NK-92 (cell line): Measurements from ENCODE around the gene NTM.

Source experiments
- DNase-seq: peaks from one replicate; lab custom pipeline; 2025; ENCODE audit not compliant: unreplicated experiment; lab: John Stamatoyannopoulos, UW

The NTM gene

DNA sequence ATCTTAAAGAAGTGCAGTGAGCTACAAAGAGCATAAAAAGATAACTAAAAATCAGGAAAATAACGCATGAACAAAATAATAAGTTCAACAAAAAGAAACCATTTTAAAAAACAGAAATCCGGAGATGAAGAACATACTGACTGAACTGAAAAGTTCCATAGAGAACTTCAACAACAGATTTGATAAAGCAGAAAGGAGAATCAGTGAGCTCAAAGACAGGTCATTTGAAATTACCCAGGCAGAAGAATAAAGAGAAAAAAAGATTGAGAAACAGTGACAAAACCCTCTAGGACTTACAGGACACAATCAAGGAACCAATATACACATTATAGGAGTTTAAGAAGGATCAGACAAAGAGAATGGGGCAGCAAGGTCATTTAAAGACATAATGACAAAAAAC is 334.3 kb downstream of the NTM start:
- no peak for DNase-seq

DNA sequence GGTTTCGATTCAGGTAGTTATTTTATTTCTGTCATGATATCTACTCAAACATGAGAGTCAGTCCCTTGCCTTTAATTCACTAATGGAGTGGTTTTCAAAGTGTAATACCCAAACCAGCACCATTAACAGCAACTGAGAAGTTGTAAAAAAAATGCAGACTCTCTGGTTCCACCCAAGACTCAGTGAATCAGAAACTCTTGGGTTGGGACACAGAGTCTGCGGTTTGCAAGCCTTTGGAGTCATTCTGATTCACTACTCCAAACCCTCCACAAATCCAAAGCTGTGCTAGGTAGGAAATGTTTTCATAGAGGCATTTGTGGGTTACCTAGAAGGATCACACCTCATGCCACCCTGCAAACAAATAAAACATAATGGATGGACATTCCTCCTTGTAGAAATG is 340.1 kb downstream of the NTM start:
- DNase-seq: no peak

DNA sequence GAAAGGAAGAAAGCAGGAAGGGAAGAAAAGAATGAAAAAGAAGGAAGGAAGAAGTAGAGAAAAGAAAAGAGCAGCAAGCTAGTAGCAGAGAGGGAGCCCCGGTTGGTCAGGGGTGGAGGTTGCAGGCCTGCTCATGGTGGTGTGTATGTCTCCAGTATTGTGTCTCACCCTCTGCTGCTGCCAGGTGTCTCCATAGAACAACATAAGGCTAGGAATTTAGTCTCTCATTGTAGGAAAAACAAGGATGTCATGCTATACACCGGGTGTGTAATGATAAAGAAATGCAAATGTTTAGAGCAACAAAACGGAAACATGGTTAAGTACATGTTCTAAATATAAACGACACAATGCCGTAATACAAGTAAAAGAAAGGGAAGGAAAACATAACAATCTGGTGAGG is 342.5 kb downstream of the NTM start:
- DNase-seq: no peak

DNA sequence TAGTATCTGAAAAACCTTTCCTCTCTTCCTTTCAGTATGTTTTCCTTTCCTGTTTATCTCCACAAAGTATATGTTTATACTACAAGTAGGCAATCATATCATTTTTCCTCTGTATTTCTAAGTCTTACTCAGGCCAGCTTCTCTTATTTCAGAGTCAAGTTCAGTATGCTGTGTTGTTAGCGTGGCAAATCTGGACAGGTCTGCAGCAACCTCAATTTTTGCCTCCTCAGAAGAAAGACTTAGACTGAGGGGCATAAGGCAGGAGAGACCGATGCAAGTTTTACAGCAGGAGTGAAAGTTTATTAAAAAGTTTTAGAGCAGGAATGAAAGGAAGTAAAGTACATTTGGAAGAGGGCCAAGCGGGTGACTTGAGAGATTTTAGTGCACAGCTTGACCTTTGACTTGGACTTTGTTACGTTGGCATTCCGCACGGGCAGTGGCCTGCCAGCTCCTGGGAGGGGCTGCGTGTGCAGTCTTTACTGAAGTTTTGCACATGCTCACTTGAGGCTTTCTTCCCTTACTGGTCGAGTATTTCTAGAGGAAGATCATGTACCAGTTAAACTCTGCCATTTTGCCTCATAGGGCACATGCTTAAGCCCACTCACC is 343.2 kb downstream of the NTM start:
- no peak for DNase-seq

DNA sequence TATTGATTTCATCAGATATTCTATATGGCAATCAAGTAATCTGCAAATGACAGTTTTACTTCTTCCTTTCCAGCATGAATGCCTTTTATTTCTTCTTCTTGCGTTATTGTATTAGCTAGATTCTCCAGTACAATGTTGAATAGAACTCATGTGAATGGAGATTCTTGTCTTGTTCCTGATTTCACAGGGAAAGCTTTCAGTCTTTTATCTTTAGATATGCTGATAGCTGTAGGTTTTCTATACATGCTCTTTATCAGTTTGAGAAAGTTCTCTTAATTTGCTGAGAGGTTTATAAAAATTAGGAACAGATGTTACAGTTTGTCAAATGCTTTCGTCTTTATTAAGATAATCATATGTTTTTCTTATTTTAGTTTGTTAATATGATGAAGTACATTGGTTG is 347.2 kb downstream of the NTM start:
- no peak for DNase-seq

DNA sequence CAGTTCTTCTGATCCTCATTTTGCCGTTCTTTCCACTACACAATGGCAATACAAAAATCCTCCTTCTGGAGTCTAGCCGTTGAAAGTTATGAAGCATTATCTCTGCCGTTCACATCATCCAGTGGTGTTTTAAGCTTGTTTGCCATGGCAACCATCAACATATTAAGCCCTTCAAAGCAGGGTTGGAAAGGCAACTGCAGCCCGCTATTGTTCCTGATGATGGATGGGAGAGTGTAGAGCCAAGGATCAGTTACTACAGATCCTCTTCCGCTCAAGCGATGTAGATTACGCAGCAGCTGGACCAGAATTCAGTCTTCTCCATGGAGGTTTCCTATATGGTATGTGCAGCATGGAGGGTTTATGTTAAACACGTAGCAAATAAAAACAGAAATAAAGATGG is 352.7 kb downstream of the NTM start:
- DNase-seq: no peak

DNA sequence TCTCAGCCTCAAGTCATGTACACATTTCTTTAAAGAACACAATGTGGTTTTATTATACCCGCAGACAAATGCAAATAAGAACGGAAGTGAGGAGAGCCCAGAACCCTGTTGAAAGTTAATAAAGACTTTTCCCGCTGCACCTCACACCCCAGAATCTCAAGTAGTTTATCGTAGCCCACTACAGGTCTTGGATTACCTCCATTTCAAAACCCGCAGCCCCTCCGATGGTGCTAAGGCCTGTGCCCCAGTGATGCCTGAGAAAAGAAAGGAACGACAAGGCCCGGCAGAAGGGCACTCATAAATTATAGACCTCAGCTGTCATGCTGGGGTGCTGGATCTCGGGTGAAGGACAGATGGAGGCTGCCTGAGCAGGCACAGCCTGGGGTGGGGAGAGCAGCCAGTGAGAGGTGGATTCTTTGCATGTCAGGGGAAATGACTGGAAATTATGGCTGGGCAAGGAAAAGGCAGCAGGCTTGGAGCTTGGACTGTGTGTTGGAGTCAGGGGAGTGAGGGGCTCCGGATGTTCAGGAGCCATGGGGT is 354.1 kb downstream of the NTM start:
- DNase-seq: no peak

DNA sequence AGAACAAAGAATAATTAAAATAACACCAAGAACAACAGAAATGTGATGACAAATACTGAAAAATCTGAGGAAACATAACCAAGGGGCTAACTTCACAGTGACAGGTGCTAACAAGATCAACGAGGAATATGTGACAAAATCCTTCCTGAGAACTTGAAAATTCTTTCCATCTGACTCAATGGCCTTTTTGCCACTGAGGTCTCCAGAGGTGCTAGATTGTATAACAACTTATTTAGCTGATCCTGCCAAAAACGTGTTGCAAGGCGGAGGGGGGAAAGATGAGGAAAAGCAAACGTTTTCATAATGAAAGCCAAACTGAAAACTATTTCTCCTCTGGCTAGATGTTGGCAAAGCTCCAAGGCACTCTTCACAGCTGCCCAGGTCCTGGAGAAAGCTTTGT is 364.5 kb downstream of the NTM start:
- no peak for DNase-seq

DNA sequence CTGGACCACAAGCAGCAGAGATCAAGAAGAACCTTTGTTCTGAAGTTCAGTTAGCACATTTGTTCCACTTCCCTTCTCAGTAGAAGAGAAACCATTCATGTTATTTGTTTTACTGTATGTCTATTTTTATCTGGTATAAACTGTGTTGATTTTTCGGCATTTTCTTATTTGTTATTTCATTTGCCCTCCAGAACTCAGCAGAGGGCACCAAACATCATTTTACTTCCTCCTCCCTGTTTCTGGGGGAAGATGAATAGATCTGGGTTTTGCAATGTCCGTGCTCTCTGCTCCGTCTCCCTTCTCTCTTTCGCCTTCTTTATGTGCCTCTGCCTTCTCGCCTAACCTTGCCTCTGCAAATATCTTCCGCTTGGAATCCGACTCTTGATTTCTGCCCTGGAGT is 366.9 kb downstream of the NTM start:
- no peak for DNase-seq

DNA sequence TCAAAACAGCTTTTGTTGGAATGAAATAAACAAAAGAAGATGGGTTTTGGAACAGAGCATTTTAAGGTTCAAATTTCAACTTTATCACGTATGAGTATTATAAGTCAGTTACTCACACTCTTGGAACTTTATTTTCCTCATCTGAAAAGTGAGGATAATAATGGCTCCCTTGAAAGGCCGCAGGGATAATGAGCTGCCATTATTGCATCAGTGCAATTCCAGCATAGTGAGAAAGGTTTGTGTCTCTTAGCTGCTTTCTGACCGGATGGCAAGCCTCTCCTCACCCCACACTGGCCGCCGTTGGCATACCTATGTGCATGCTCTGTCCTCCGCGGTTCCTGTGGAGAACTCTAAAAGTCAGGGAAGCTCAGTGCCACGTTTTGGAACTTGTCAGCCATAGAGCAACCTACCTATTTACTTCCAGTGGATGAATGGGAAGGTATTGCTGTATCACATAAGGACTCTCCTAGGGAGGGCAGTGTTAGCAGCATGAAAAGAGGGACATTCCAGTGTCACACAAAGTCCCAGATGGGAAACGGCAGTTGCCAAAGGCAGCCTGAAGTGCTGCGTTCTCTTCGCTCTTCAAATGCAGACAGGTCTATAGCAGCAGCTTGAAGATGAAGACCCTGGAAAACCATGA is 368.9 kb downstream of the NTM start:
- no peak for DNase-seq

DNA sequence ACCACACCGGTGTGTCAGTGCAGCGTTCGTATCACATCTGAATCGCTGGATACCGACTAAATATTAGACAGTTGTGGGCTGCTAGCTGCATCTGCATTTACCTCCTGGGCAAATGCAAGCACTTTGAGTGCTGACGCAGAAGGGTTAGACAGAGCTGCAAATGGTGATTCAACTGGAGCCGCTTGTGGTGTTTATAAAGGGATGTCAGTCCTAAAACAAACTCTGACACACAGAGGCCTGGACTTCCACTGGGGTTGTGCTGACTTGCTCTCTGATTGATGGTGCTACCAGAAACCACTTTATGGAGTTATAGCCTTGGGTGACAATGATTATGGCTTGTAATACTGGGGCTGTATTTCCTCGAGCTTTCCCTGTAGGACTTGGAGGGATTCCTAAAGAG is 374.4 kb downstream of the NTM start:
- no peak for DNase-seq

DNA sequence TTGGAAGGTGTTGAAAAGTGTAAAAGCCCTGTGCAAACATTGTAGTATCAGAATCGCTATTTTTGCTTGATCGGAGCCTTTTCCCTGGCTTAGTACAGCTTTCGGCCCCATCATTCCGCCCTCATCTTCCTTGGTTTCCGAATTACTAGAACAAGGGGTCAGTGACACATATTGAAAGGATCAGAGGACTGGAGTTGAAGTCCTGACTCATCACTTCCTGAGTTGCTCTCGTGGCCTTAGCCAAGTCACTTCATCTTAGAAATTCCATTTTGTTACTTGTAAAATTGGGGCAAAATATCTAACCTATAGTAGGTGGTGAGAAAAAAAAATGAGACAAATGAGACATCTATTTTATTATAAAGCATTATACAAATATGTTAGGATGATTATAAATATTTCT is 375.0 kb downstream of the NTM start:
- DNase-seq: no peak

DNA sequence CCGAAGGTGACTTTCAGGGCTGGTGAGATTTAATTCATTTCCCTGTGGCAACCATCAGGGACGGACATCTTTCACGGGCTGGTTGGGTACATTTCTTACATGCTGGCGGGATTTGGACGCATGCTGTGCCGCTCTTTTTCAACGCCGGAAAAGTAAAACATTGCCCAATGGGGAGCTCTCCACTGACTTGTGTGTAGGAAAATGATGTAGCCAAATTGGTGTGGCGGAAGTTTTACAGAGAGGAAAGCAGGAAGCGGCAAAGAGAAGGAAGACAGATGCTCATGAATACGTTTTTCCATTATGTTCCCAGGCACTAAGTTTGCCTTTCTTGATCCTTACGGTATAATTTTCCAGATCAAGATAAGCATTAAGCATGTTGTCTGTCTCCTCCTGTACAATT is 375.8 kb downstream of the NTM start:
- no peak for DNase-seq

DNA sequence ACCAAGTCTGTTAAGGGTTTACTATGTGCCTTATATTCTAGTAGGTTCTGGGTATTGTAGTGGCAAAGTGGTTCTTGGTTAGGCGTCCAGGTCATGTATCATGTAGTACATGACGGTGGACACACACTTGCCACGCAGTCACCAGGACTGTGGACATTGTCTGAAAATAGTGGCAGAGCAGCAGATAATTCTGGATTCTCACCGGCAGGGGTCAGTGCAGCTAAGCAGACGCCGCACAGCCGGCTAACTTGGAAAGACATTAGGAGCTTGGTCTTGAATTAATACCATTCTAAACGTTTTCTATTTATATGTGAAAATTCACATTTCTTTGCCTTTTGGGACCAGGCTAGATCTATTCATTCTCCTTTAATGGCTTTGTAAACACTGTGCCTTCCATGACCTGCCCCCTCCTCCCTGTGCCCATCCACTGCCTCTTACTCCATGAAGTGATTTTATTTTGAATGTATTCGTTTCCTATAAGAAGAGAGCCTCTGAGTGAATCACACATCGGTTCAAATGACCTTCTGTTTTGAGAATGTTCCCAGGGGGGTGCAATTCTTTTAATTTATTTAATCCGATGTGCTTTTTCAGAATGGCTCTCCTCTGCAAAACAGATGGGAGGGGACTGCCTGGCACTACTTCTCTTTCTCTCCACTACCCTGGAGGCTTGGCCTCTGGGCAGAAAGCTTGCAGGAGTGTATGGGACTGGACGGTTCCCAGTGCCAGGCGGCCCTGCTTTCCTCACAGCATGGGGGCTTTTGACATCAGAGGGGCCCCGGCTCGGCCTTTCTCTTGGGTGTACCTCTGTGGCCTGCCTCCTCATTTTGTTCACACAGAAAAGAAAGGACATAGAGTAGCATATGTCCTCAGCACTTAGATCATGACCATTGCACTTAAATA is 378.0 kb downstream of the NTM start:
- no peak for DNase-seq

DNA sequence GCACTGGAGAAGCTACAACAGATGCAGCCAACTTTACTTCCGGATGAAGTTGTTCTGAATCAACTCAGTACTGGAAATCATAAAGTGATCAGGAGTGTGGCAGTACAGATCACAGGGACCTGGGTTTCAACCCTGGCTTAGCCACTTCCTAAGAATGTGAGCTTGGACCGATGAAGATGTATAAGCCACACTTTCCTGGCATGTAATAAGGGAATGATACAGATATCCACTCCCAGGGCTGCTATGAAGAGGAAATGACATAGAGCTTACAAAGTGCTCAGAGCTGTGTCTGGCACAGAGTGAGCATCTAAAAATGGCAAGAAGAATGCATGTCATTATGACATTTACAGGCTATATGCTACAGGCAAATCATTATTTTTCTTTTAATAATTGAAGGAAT is 378.7 kb downstream of the NTM start:
- DNase-seq: no peak

DNA sequence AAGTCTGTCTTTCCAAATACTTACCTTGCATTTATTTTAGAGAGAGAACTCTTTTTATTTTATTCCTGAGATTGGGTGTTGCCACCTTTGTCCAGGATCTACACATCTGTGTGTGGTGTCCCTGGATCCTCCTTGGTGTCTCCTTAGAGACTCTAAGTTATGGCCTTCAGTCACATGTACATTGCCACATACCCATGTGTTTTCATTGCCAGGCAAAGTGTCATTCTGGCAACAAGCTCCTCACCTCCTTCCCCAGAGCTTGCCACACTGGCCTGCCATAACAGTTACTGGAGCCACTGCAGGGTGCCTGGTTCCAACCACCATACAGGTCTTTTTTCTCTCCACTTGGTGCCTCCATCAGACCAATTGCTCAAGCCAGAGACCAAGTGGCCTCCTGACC is 379.7 kb downstream of the NTM start:
- DNase-seq: no peak

DNA sequence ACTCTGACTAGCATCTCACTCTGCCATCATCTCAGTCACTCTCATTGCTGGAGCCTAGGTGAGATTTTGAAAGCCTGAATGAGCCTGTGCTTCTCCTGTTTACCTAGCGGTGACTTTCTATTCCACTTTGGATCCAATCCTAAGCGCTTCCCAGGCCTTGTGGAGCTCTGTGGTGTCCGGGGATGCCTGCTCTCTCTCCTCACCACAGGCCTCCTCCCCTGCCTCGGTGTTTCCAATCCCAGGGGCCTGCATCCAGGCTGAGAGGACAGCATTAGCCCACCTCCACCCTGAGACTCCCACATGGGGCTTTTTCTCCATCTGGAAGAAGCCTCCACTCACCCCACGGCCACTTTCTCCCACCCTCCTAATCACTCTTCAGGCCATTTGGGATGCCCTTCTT is 380.3 kb downstream of the NTM start:
- DNase-seq: no peak

DNA sequence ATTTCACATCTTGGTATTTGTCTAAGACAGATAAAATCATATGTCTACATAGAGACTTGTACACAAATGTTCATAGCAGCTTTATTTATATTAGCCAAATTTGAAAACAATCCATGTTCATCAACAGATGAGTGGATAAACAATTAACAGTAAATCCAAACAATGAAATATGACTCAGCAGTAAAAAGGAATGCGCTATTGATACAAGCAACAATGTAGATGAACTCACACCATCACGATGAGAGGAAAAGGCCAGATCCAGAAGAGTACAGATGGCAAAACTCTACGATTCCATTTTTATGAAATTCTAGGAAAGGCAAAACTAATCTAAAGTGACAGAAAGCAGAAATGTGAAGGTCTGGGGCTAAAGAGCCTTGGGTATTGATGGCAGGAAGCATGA is 384.3 kb downstream of the NTM start:
- DNase-seq: no peak

DNA sequence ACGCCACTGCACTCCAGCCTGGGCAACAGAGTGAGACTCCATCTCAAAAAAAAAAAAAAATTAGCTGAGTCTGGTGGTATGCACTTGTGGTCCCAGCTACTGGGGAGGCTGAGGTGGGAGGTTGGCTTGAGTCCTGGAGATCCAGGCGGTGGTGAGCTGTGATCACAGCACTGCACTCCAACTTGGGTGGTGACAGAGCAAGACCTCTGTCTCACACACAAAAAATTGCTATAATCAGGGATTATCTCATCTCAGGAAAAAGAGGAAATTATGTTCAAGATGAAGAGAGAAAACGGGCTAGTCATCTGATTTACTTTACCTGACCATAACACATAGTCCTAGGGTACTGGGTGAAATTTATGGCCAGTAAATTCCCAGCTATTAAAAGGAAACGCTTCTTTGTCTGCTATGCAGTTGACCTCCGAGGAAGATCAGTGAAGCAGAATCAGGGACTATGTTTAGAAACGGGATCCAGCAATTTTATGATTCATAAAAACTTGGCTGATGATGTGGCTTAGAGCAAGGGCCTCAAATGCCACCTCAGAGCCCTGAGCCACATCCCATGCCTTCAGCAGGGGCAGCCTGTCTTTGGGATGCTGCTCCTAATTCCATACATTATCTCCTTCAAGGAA is 386.2 kb downstream of the NTM start:
- DNase-seq: no peak

DNA sequence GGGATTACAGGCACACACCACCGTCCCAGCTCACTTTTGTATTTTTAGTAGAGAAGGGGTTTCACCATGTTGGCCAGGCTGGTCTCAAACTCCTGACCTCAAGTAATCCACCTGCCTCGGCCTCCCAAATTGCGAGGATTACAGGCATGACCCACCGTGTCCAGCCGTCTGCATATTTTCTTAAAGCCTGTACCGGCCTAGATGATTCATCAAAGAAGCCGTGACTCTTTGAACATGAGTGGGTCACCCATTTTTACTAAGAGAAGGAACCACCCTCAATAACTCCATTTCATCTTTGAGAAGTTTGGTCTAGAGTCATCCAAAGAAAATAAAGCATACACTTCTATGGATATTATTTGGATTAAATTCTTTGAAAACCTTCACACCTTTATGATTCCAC is 388.3 kb downstream of the NTM start:
- no peak for DNase-seq

DNA sequence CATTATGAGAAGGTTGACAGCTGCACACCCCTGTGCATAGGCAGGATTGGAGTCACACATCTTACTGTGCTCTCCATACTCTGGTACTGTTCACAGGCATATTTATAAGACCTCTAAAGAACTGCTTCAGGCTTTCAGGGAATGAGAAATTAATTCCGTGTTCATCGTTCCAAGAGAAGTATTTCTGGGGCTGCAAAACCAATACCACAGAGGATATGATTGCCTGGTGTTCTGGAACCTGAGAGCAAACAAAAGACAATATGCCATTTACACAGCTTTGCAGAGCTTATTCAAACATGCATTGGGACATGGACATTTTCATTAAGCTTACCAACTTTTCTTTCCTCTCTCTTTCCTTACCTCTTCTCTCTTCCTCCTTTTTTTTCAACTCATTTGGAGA is 388.7 kb downstream of the NTM start:
- no peak for DNase-seq
